CD4-positive, alpha-beta memory T cell (primary cell): ENCODE data around the gene ADGRG7. TPM values are rescaled to one million over a fixed set of nuclear protein-coding genes. Genes with fewer than 3 reads are reported as not detected.
A peak's percentile ranks its signal among the peaks of the same experiment; 100 is the strongest.

Experiments
- CTCF ChIA-PET: fragments of 350-600 bp; sonication (Branson Sonifier 250); formaldehyde crosslinking; loops from one replicate; lab custom pipeline; 2021; ENCODE audit warnings: inconsistent platforms; ENCODE audit not compliant: partially characterized antibody; lab: Charles Lee
- POLR2A ChIA-PET: fragments of 350-600 bp; sonication (Branson Sonifier 250); formaldehyde crosslinking; loops from one replicate; lab custom pipeline; 2021; ENCODE audit not compliant: partially characterized antibody; lab: Charles Lee
- DNase-seq, 5 donors: peaks; one replicate each; pipeline versions ENCODE4 v3.0.0 to v3.0.0-alpha.2; 2020 to 2022; ENCODE audit warnings: mixed read lengths in 1 of 5
- H3K27ac ChIP-seq: one replicate; pipeline ENCODE4 v1.7.0; 2013; ENCODE audit warnings: low read depth, low read length
- H3K27me3 ChIP-seq: 2 replicates; pipeline ENCODE4 v1.7.0; 2013; ENCODE audit warnings: mild to moderate bottlenecking, low read length, moderate library complexity; ENCODE audit not compliant: insufficient read depth
- H3K36me3 ChIP-seq: 2 replicates; pipeline ENCODE4 v1.7.0; 2013; ENCODE audit warnings: mild to moderate bottlenecking, low read length, moderate library complexity; ENCODE audit not compliant: insufficient read depth
- H3K4me1 ChIP-seq: 2 replicates; pipeline ENCODE4 v1.7.0; 2013; ENCODE audit warnings: mild to moderate bottlenecking, low read length, moderate library complexity; ENCODE audit not compliant: insufficient read depth
- H3K4me3 ChIP-seq, 2 donors: one replicate each; pipeline ENCODE4 v1.7.0; 2013; ENCODE audit warnings: low read length in 2 of 2, mild to moderate bottlenecking in 1 of 2
- H3K9me3 ChIP-seq, 2 donors: one replicate each; pipeline ENCODE4 v1.7.0; 2013; ENCODE audit warnings: low read length in 2 of 2, control low read depth in 1 of 2; ENCODE audit not compliant: control insufficient read depth in 1 of 2
- H3K27ac Mint-ChIP-seq, 7 donors: one replicate each; pipeline ENCODE4 v1.8.0; 2020 to 2021; ENCODE audit warnings: mixed read lengths in 7 of 7, mild to moderate bottlenecking in 6 of 7, inconsistent platforms in 3 of 7, moderate library complexity in 3 of 7
- H3K27me3 Mint-ChIP-seq, 2 donors: one replicate each; pipeline ENCODE4 v1.8.0; 2020 to 2021; ENCODE audit warnings: mixed read lengths in 2 of 2
- H3K36me3 Mint-ChIP-seq, 2 donors: one replicate each; pipeline ENCODE4 v1.8.0; 2020 to 2021; ENCODE audit warnings: mixed read lengths in 2 of 2, inconsistent platforms in 1 of 2, mild to moderate bottlenecking in 1 of 2
- H3K4me1 Mint-ChIP-seq, 4 donors: one replicate each; pipeline ENCODE4 v1.8.0; 2020 to 2021; ENCODE audit warnings: mixed read lengths in 4 of 4, mild to moderate bottlenecking in 1 of 4
- H3K4me3 Mint-ChIP-seq, 8 donors: one replicate each; pipeline ENCODE4 v1.8.0; 2020 to 2021; ENCODE audit warnings: mixed read lengths in 8 of 8, mild to moderate bottlenecking in 7 of 8, moderate library complexity in 6 of 8, inconsistent platforms in 3 of 8
- H3K9me3 Mint-ChIP-seq, 8 donors: one replicate each; pipeline ENCODE4 v1.8.0; 2020 to 2021; ENCODE audit warnings: mixed read lengths in 8 of 8, mild to moderate bottlenecking in 5 of 8, inconsistent platforms in 3 of 8, moderate library complexity in 1 of 8
- intact Hi-C: fragments of 100-400 bp; cut with micrococcal nuclease; formaldehyde crosslinking; loops from one replicate; pipeline ENCODE4 v1.15.1; 2023
- polyA plus RNA-seq, 2 donors: library from polyadenylated mRNA; unstranded; fragments of 300-500 nt; fragmentation: Illumina TruSeq; gene quantifications; one replicate each; pipeline ENCODE4 v1.2.3, GENCODE V29; 2021
- total RNA-seq, 2 experiments: library from RNA; stranded (reverse); gene quantifications; one replicate each; pipeline ENCODE4 v1.2.3, GENCODE V29; 2021

The ADGRG7 gene
- total and polyA plus RNA-seq, 4 experiments from 2014 or later, result not detected

GRCh38 chr3:100600181-100601042, 9.0 kb upstream of the ADGRG7 start:
- intact Hi-C loops, result no loop called here

GRCh38 chr3:100602506-100603444, 6.6 kb upstream of the ADGRG7 start:
- DNase-seq, result no peak
- Mint-ChIP-seq H3K36me3 (peaks cover 0 to 9% of the 10 kb centered on the region in 2 donors), H3K4me1 (peaks cover 13 to 26% (median 17%) of the 10 kb centered on the region in 4 donors), H3K4me3 (peak overlapping the region in 7 of 8 donors; percentile 13 to 77 (median 54)), H3K27me3 (peaks cover 3 to 7% of the 10 kb centered on the region in 2 donors), H3K27ac (peak overlapping the region in 1 of 7 donors; percentile 6), H3K9me3 (peaks cover 0 to 21% (median 11%) of the 10 kb centered on the region in 8 donors)
- intact Hi-C loops, result no loop called here
- Histone ChIP-seq H3K9me3 (no peaks in the 10 kb centered on the region), H3K27ac (no peak overlapping the region), H3K36me3 (no peaks in the 10 kb centered on the region), H3K27me3 (no peaks in the 10 kb centered on the region), H3K4me3 (no peak overlapping the region), H3K4me1 (peaks cover 20% of the 10 kb centered on the region)
- ChIA-PET POLR2A (no interaction called here), CTCF (interaction anchor here (0.6 to 2.0 kb wide), 3 partner anchors 11 to 775 kb away, joined by 3 to 12 read pairs (median 3); no protein-coding TSS in a partner anchor)

More at GRCh38 chr3:100600181-100601042, 9.0 kb upstream of the ADGRG7 start:
- peaks cover 2 to 3% of the 10 kb centered on the region in 2 donors for H3K27me3 Mint-ChIP-seq
- H3K4me3 Mint-ChIP-seq, result peak overlapping the region in 1 of 8 donors; percentile 45
- Histone ChIP-seq H3K9me3 (no peaks in the 10 kb centered on the region), H3K4me3 (no peak overlapping the region), H3K27ac (no peak overlapping the region), H3K27me3 (no peaks in the 10 kb centered on the region), H3K4me1 (peaks cover 20% of the 10 kb centered on the region), H3K36me3 (no peaks in the 10 kb centered on the region)
- peak in 1 of 5 donors; percentile 22 for DNase-seq
- POLR2A ChIA-PET, result no interaction called here
- CTCF ChIA-PET, result interaction anchor here (1.6 to 1.8 kb wide), 3 partner anchors 9 to 138 kb away, joined by 3 to 8 read pairs (median 7); no protein-coding TSS in a partner anchor
- H3K36me3 Mint-ChIP-seq, result peaks cover 0 to 9% of the 10 kb centered on the region in 2 donors
- peaks cover 13 to 26% (median 17%) of the 10 kb centered on the region in 4 donors for H3K4me1 Mint-ChIP-seq
- H3K27ac Mint-ChIP-seq, result no peak overlapping the region
- peaks cover 0 to 21% (median 11%) of the 10 kb centered on the region in 8 donors for H3K9me3 Mint-ChIP-seq

- H3K27me3 Mint-ChIP-seq, result peaks cover 6 to 9% of the 10 kb centered on the region in 2 donors
- peaks cover 0 to 9% of the 10 kb centered on the region in 2 donors for H3K36me3 Mint-ChIP-seq
- H3K4me3 Mint-ChIP-seq, result peak overlapping the region in 5 of 8 donors; percentile 39 to 77 (median 57)
- Histone ChIP-seq H3K4me3 (no peak overlapping the region), H3K27me3 (no peaks in the 10 kb centered on the region), H3K4me1 (peaks cover 20% of the 10 kb centered on the region), H3K36me3 (no peaks in the 10 kb centered on the region), H3K27ac (no peak overlapping the region), H3K9me3 (no peaks in the 10 kb centered on the region)
- ChIA-PET POLR2A (no interaction called here), CTCF (interaction anchor here (0.6 to 2.0 kb wide), 4 partner anchors 11 to 775 kb away, joined by 3 to 12 read pairs (median 3); no protein-coding TSS in a partner anchor)
- intact Hi-C loops, result no loop called here
- peak overlapping the region in 1 of 7 donors; percentile 6 for H3K27ac Mint-ChIP-seq
- peaks cover 0 to 21% (median 11%) of the 10 kb centered on the region in 8 donors for H3K9me3 Mint-ChIP-seq
- H3K4me1 Mint-ChIP-seq, result peaks cover 13 to 26% (median 17%) of the 10 kb centered on the region in 4 donors
- no peak for DNase-seq
Measured at GRCh38 chr3:100603469-100603868, 5.9 kb upstream of the ADGRG7 start.

- H3K27me3 ChIP-seq, result no peaks in the 10 kb centered on the region
- no peaks in the 10 kb centered on the region for H3K36me3 ChIP-seq
- intact Hi-C loops, result no loop called here
- no peak overlapping the region for H3K4me3 ChIP-seq
- no peak overlapping the region for H3K4me3 Mint-ChIP-seq
- CTCF ChIA-PET, result interaction anchor here (1.5 kb wide), 1 partner anchor 14 kb away, joined by 3 read pairs; no protein-coding TSS in a partner anchor
- DNase-seq, result no peak
- POLR2A ChIA-PET, result no interaction called here
- H3K4me1 Mint-ChIP-seq, result peaks cover 11 to 21% (median 14%) of the 10 kb centered on the region in 4 donors
- H3K9me3 ChIP-seq, result no peaks in the 10 kb centered on the region
- no peak overlapping the region for H3K27ac ChIP-seq
- peaks cover 0 to 4% of the 10 kb centered on the region in 2 donors for H3K36me3 Mint-ChIP-seq
- peaks cover 0 to 9% (median 0%) of the 10 kb centered on the region in 8 donors for H3K9me3 Mint-ChIP-seq
- peaks cover 16 to 18% of the 10 kb centered on the region in 2 donors for H3K27me3 Mint-ChIP-seq
- peaks cover 16% of the 10 kb centered on the region for H3K4me1 ChIP-seq
- H3K27ac Mint-ChIP-seq, result no peak overlapping the region
Measured at GRCh38 chr3:100605358-100605757, 4.0 kb upstream of the ADGRG7 start.

- ChIA-PET CTCF (no interaction called here), POLR2A (no interaction called here)
- no peaks in the 10 kb centered on the region for H3K9me3 ChIP-seq
- no peak overlapping the region for H3K27ac ChIP-seq
- H3K4me1 ChIP-seq, result peaks cover 13% of the 10 kb centered on the region
- peak overlapping the region in 1 of 7 donors; percentile 9 for H3K27ac Mint-ChIP-seq
- no peaks in the 10 kb centered on the region for H3K36me3 Mint-ChIP-seq
- H3K9me3 Mint-ChIP-seq, result no peaks in the 10 kb centered on the region
- H3K4me1 Mint-ChIP-seq, result peaks cover 9 to 15% (median 12%) of the 10 kb centered on the region in 4 donors
- H3K27me3 ChIP-seq, result no peaks in the 10 kb centered on the region
- H3K36me3 ChIP-seq, result no peaks in the 10 kb centered on the region
- no peak for DNase-seq
- intact Hi-C loops, result no loop called here
- no peak overlapping the region for H3K4me3 Mint-ChIP-seq
- H3K4me3 ChIP-seq, result no peak overlapping the region
- H3K27me3 Mint-ChIP-seq, result peaks cover 21 to 28% of the 10 kb centered on the region in 2 donors
Measured at GRCh38 chr3:100606894-100607512, 2.4 kb upstream of the ADGRG7 start.

- no peaks in the 10 kb centered on the region for H3K9me3 Mint-ChIP-seq
- no peaks in the 10 kb centered on the region for H3K27me3 ChIP-seq
- no peak overlapping the region for H3K27ac ChIP-seq
- intact Hi-C loops, result no loop called here
- peaks cover 24 to 31% of the 10 kb centered on the region in 2 donors for H3K27me3 Mint-ChIP-seq
- H3K36me3 Mint-ChIP-seq, result no peaks in the 10 kb centered on the region
- CTCF ChIA-PET, result no interaction called here
- no peak overlapping the region for H3K27ac Mint-ChIP-seq
- no peak for DNase-seq
- peak overlapping the region in 1 of 8 donors; percentile 38 for H3K4me3 Mint-ChIP-seq
- peaks cover 0 to 2% (median 0%) of the 10 kb centered on the region in 4 donors for H3K4me1 Mint-ChIP-seq
- POLR2A ChIA-PET, result no interaction called here
- H3K9me3 ChIP-seq, result no peaks in the 10 kb centered on the region
- no peak overlapping the region for H3K4me3 ChIP-seq
- no peaks in the 10 kb centered on the region for H3K36me3 ChIP-seq
- no peaks in the 10 kb centered on the region for H3K4me1 ChIP-seq
Measured at GRCh38 chr3:100609963-100610362, 562 bp downstream of the ADGRG7 start.
